Left cardiac atrium (tissue), 4 donors: ENCODE results near the gene SRRT. TPM values are rescaled to one million over a fixed set of nuclear protein-coding genes. Genes with fewer than 3 reads are reported as not detected.
A peak's percentile ranks its signal among the peaks of the same experiment; 100 is the strongest.
"Not testable (repeated sequence)": the region's sequence is repeated elsewhere in the genome, so short reads cannot be mapped to it uniquely, and the experiment has no call there.

Experiments used
- ATAC-seq, 2 donors: fragments of 200-7000 bp; cut with Tn5 transposase; one replicate each; pipeline ENCODE4 v1.9.1; 2020; ENCODE audit warnings: mild to moderate bottlenecking in 2 of 2, moderate library complexity in 2 of 2
- DNase-seq: peaks from one replicate; pipeline ENCODE4 v3.0.0-alpha.2; 2020
- intact Hi-C, 2 donors: fragments of 100-400 bp; cut with DNase I; formaldehyde crosslinking; loops; one replicate each; pipeline versions ENCODE4 v1.14.1 to v1.15.1; 2022 to 2023
- total RNA-seq, 2 donors: library from RNA; stranded (reverse); fragmentation: NEBNext Ultra II Directional; extraction: Animal tissue kit (Norgen Biotek cat#: 25700); gene quantifications; one replicate each; pipeline ENCODE4 v1.2.1, GENCODE V29; 2021
- donor health status: DM: no; HTN: yes; CAD: no.
- donor health status: DM: no; HTN: yes; CAD: no; lungs with severe emphysema.
- donor health status: DM: yes; HTN: yes; CAD: no.
- donor health status: Dilated cardiomyopathy.

Gene SRRT
- total RNA-seq, 2 donors from 2014 or later = 65.1 to 87.0 TPM

- ATAC-seq (peak; percentile 100), DNase-seq (peak; percentile 95)
- intact Hi-C loops = loop anchor here in 1 of 2 donors (1.0 to 5.0 kb wide), 2 partner anchors 53 to 145 kb away; partner anchors contain the start of gene POP7
Observed at GRCh38 chr7:100852048-100852872, 22.6 kb upstream of the SRRT start, which contains the start of gene SLC12A9. SLC12A9 (plus strand) TSS chr7:100852713; CDS start chr7:100854198, 1,485 bp downstream.

- DNase-seq (no peak), ATAC-seq (no peak)
- intact Hi-C loops = loop anchor here in 1 of 2 donors (5.0 kb wide), 1 partner anchor 147 kb away; the partner anchor contains the start of gene POP7
Observed at GRCh38 chr7:100854146-100854895, 20.6 kb upstream of the SRRT start.

DNA sequence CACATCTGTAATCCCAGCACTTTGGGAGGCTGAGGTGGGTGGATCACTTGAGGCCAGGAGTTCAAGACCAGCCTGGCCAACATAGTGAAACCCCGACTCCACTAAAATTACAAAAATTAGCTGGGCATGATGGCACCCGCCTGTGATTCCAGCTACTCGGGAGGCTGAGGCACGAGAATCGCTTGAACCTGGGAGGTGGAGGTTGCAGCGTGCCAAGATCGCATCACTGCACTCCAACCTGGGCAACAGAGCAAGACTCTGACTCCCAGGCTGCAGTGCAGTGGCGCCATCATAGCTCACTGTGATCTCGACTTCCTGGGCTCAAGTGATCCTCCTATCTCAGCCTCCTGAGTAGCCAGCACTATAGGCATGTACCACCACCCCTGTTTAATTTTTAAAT is 20.0 kb upstream of the SRRT start:
- ATAC-seq, DNase-seq: not testable (repeated sequence)
- intact Hi-C loops = loop anchor here in 1 of 2 donors (5.0 kb wide), 2 partner anchors 133 to 148 kb away; partner anchors contain the start of genes EPO and POP7

DNA sequence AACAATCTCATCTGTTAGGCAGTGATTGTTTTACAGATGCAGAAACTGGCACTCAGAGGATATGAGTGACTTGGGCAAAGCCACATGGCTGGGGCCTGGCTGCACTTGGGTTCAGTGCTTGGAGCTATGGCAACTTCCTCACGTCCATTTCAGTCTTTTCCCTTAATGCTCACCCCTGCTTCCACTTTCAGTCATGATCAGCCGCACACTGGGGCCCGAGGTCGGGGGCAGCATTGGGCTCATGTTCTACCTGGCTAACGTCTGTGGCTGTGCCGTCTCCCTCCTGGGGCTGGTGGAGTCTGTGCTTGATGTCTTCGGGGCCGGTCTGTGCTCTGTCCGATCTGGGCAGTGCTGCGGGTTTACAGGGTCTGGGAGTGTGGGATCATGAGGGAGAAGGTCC is 19.4 kb upstream of the SRRT start:
- intact Hi-C loops = loop anchor here in 1 of 2 donors (5.0 kb wide), 1 partner anchor 133 kb away; the partner anchor contains the start of gene EPO
- no peak for ATAC-seq
- no peak for DNase-seq

- DNase-seq = no peak
- intact Hi-C loops = loop anchor here in 1 of 2 donors (5.0 kb wide), 1 partner anchor 135 kb away; the partner anchor contains the start of gene EPO
- no peak for ATAC-seq
Observed at GRCh38 chr7:100856871-100857282, 18.0 kb upstream of the SRRT start.

DNA sequence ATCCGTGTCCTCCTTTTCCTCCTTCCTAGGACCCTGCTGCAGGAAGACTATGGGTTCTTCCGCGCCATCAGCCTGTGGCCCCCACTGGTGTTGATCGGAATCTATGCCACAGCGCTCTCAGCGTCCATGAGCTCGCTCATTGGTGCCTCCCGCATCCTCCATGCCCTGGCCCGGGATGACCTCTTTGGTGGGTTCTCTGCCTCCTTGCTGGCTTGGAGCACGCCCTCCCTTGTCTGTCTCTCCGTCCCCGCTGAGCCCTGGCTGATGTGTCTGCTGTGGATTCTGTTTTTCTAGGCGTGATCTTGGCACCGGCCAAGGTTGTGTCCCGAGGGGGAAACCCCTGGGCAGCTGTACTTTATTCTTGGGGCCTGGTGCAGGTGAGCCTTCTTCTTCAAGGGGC is 15.0 kb upstream of the SRRT start:
- DNase-seq (no peak), ATAC-seq (no peak)
- intact Hi-C loops = loop anchor here in 1 of 2 donors (5.0 kb wide), 1 partner anchor 138 kb away; the partner anchor contains the start of gene EPO

GRCh38 chr7:100860702-100861615 is 13.9 kb upstream of the SRRT start:
- no peak for ATAC-seq
- intact Hi-C loops = no loop called here
- no peak for DNase-seq

- intact Hi-C loops = no loop called here
- no peak for ATAC-seq
- no peak for DNase-seq
Observed at GRCh38 chr7:100861616-100861985, 13.3 kb upstream of the SRRT start.

GRCh38 chr7:100863406-100863950 is 11.4 kb upstream of the SRRT start:
- DNase-seq (no peak), ATAC-seq (no peak)
- intact Hi-C loops = no loop called here

- intact Hi-C loops = no loop called here
- DNase-seq = no peak
Observed at GRCh38 chr7:100864263-100864845, 10.5 kb upstream of the SRRT start.

DNA sequence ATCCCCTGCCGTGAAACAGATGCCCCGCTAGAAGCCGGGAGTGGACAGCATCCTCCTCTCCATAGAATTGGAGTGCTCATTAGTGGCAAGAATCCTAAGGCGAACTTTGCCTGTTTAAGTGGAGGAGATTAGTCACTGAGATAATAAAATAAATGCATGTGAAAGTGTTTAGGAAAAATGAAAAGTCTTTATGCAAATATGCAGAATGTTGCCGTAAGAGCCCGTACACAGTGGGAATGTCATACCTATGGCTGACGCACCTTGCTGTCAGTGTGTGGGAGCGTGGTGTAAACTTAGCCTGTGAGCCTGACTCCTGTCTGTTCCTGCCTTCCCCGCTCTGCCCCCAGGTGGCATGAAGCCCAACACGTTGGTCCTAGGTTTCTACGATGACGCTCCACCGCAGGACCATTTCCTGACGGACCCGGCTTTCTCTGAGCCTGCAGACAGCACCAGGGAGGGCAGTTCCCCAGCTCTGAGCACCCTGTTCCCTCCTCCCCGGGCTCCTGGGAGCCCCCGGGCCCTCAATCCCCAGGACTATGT is 9.5 kb upstream of the SRRT start:
- DNase-seq (no peak), ATAC-seq (peak in 1 of 2 donors; percentile 19)
- intact Hi-C loops = no loop called here

More at GRCh38 chr7:100864263-100864845, 10.5 kb upstream of the SRRT start:
- ATAC-seq = no peak

DNA sequence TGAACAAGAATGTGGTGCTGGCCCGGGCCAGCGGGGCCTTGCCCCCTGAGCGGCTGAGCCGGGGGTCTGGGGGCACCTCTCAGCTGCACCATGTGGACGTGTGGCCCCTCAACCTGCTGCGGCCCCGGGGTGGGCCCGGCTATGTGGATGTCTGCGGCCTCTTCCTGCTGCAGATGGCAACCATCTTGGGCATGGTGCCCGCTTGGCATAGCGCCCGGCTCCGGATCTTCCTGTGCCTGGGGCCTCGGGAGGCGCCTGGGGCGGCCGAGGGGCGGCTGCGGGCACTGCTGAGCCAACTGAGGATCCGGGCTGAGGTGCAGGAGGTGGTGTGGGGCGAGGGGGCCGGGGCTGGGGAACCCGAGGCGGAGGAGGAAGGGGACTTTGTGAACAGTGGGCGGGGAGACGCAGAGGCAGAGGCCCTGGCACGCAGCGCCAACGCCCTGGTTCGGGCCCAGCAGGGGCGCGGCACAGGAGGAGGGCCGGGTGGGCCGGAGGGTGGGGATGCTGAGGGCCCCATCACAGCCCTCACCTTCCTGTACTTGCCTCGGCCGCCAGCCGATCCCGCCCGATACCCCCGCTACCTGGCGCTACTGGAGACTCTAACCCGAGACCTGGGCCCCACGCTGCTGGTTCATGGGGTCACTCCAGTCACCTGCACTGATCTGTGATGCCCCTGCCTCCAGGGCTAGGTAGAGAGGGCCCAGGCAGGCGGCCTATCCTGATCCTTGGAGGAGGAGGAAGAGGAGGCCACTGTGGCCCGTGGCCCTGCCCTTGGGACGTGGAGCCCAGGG is 8.8 kb upstream of the SRRT start:
- intact Hi-C loops = no loop called here
- ATAC-seq = peak; percentile 56 to 64
- DNase-seq = peak; percentile 85

- intact Hi-C loops = no loop called here
- DNase-seq (no peak), ATAC-seq (no peak)
Observed at GRCh38 chr7:100866729-100867039, 8.2 kb upstream of the SRRT start.

- intact Hi-C loops = no loop called here
- ATAC-seq = peak; percentile 73 to 81
- DNase-seq = peak; percentile 93
Observed at GRCh38 chr7:100867040-100867775, 7.7 kb upstream of the SRRT start, which contains the start of gene TRIP6. TRIP6 (plus strand) TSS chr7:100867387; CDS start chr7:100867498, 111 bp downstream.

DNA sequence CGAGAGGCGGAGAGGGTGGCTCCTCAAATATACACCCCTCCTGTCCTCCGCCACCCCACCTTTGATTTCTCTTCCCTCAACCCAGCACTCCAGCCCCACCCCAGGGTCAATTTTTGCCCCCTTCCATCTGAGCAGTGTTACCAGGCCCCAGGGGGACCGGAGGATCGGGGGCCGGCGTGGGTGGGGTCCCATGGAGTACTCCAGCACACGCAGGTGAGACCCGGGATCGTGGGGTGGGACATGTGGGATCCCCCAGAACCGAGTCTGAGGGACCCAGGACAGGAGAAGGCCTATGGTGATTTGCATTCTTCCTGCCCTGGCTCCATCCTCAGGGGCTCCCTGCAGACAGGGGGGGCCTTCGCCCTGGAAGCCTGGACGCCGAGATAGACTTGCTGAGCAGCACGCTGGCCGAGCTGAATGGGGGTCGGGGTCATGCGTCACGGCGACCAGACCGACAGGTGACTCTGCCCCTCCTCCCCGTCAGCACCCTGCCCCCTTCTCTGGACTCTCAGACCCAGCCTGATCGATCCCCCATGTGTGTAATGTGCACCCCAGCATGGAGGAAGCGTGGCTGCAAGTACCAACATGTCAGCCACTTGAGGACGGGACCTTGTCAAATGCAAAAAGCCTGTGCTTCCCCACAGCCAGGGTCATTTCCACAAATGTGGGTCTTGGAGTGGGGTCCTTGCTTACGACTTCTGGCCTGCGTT is 7.0 kb upstream of the SRRT start:
- intact Hi-C loops = no loop called here
- DNase-seq = no peak
- peak in 1 of 2 donors; percentile 0 for ATAC-seq
